OCI-LY3 (cell line): ENCODE results near the gene SLC29A3.

Source experiments
- H2AFZ ChIP-seq: fragments of 200-600, 300-600 bp; shearing (Covaris generic); 2 replicates; pipeline ENCODE4 v1.6.0; 2014; ENCODE audit warnings: antibody characterized with exemption, low read depth, low read length
- H3K27ac ChIP-seq: fragments of 200-600, 300-600 bp; sonication (generic); 2 replicates; pipeline ENCODE4 v1.5.1; 2014; ENCODE audit warnings: mild to moderate bottlenecking, low read length, moderate library complexity, mixed read lengths
- H3K27me3 ChIP-seq: fragments of 200-600, 300-600 bp; sonication (generic); 2 replicates; pipeline ENCODE4 v1.6.1; 2014; ENCODE audit warnings: low read depth, low read length, mixed read lengths
- H3K36me3 ChIP-seq: fragments of 200-600, 300-600 bp; sonication (generic); replicated peaks from 2 replicates; pipeline ENCODE3; 2014; ENCODE audit warnings: low read depth, low read length, mixed read lengths
- H3K4me1 ChIP-seq: fragments of 300-600, 200-600 bp; sonication (generic); 2 replicates; pipeline ENCODE4 v1.6.1; 2014; ENCODE audit warnings: low read length, mixed read lengths
- H3K4me2 ChIP-seq: fragments of 200-600, 300-600 bp; sonication (generic); 2 replicates; pipeline ENCODE4 v1.6.1; 2014; ENCODE audit warnings: low read length, mixed read lengths
- H3K4me3 ChIP-seq: fragments of 300-600, 200-600 bp; sonication (generic); 2 replicates; pipeline ENCODE4 v1.5.1; 2014; ENCODE audit warnings: antibody characterized with exemption, mild to moderate bottlenecking, low read length, moderate library complexity
- H3K79me2 ChIP-seq: fragments of 300-600, 200-600 bp; shearing (Covaris generic); 2 replicates; pipeline ENCODE4 v1.6.1; 2014; ENCODE audit warnings: mild to moderate bottlenecking, low read length, mixed read lengths
- H3K9ac ChIP-seq: fragments of 300-600, 200-600 bp; shearing (Covaris generic); 2 replicates; pipeline ENCODE4 v1.6.0; 2014; ENCODE audit warnings: mild to moderate bottlenecking, low read length, moderate library complexity
- H3K9me3 ChIP-seq: fragments of 200-600, 300-600 bp; shearing (Covaris generic); 2 replicates; pipeline ENCODE4 v1.6.1; 2014; ENCODE audit warnings: low read length, mixed read lengths; ENCODE audit not compliant: insufficient read depth
- H4K20me1 ChIP-seq: fragments of 200-600, 300-600 bp; sonication (generic); 2 replicates; pipeline ENCODE4 v1.6.1; 2016; ENCODE audit warnings: low read length, mixed read lengths; ENCODE audit not compliant: insufficient read depth
- CTCF ChIP-seq: fragments of 200-600, 300-600 bp; sonication (generic); IDR thresholded peaks from 2 replicates; pipeline ENCODE4 v1.5.1; 2014; ENCODE audit warnings: antibody characterized with exemption, low read length, low read depth
- EZH2phosphoT487 ChIP-seq: fragments of 200-600 bp; shearing (Covaris generic); IDR thresholded peaks from 2 replicates; pipeline ENCODE4 v1.6.1; 2018; ENCODE audit warnings: antibody characterized with exemption, mixed run types, low read depth

Gene SLC29A3

GRCh38 chr10:71330789-71331404, 11.8 kb downstream of the SLC29A3 start:
- no peaks in the 10 kb centered on the region for H3K27me3 ChIP-seq
- no peak overlapping the region for H3K9ac ChIP-seq
- H3K9me3 ChIP-seq = no peaks in the 10 kb centered on the region
- H3K4me1 ChIP-seq = peaks cover 11% of the 10 kb centered on the region
- H3K36me3 ChIP-seq = no peaks in the 10 kb centered on the region
- H3K79me2 ChIP-seq = no peaks in the 10 kb centered on the region
- no peak overlapping the region for H3K4me2 ChIP-seq
- no peak overlapping the region for H3K27ac ChIP-seq
- H4K20me1 ChIP-seq = no peaks in the 10 kb centered on the region
- no peak for TF ChIP-seq EZH2phosphoT487
- TF ChIP-seq CTCF = no peak
- no peak overlapping the region for H2AFZ ChIP-seq
- H3K4me3 ChIP-seq = no peak overlapping the region

DNA sequence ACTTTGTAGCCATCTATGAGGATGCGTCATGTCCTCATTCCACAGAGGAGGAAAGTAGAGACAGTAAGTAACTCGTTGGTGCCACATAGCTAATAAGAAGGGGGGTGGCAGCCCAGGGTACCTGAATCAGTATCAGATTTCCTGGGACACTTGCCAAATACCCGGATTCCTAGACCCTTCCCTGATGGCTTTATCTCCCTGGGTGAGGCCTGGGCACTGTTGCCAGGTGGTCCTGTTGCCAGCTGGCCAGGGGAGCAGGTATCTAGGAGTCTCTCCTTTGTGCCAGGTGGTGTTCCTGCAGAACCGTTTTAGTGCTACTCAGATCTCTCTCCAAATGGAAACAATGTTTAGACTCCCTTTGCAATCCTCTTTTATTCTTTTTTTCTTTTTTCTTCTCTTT, 12.7 kb downstream of the SLC29A3 start:
- Histone ChIP-seq H3K9me3 (no peaks in the 10 kb centered on the region), H3K36me3 (no peaks in the 10 kb centered on the region), H3K27me3 (no peaks in the 10 kb centered on the region), H3K27ac (no peak overlapping the region), H4K20me1 (no peaks in the 10 kb centered on the region), H3K79me2 (no peaks in the 10 kb centered on the region), H3K4me3 (no peak overlapping the region), H2AFZ (no peak overlapping the region), H3K9ac (no peak overlapping the region), H3K4me1 (peaks cover 11% of the 10 kb centered on the region), H3K4me2 (no peak overlapping the region)
- TF ChIP-seq EZH2phosphoT487 (no peak), CTCF (no peak)

DNA sequence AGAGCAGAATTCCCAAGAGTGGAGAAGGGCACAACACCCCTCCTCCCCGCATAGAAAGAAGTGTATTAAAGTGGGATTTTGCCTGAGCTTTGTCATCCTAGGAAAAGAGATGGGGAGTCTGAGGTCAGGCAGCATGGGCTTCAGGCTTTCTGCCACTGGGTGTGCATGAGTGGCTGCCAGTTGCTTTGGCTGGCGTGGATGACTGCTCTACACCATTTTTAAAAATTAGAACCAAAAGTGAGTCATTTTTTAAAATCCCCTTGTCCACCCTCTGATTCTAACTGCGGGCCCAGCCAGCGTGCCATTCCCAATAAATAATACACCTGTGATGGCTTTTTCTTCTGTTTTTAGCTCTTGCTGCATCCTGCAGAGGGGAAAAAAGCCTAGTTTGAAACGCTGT, 13.4 kb downstream of the SLC29A3 start:
- Histone ChIP-seq H2AFZ (no peak overlapping the region), H3K4me2 (no peak overlapping the region), H3K79me2 (no peaks in the 10 kb centered on the region), H3K27ac (no peak overlapping the region), H4K20me1 (no peaks in the 10 kb centered on the region), H3K9me3 (no peaks in the 10 kb centered on the region), H3K4me1 (peaks cover 11% of the 10 kb centered on the region), H3K27me3 (no peaks in the 10 kb centered on the region), H3K4me3 (no peak overlapping the region), H3K9ac (no peak overlapping the region), H3K36me3 (no peaks in the 10 kb centered on the region)
- TF ChIP-seq EZH2phosphoT487 (no peak), CTCF (no peak)

DNA sequence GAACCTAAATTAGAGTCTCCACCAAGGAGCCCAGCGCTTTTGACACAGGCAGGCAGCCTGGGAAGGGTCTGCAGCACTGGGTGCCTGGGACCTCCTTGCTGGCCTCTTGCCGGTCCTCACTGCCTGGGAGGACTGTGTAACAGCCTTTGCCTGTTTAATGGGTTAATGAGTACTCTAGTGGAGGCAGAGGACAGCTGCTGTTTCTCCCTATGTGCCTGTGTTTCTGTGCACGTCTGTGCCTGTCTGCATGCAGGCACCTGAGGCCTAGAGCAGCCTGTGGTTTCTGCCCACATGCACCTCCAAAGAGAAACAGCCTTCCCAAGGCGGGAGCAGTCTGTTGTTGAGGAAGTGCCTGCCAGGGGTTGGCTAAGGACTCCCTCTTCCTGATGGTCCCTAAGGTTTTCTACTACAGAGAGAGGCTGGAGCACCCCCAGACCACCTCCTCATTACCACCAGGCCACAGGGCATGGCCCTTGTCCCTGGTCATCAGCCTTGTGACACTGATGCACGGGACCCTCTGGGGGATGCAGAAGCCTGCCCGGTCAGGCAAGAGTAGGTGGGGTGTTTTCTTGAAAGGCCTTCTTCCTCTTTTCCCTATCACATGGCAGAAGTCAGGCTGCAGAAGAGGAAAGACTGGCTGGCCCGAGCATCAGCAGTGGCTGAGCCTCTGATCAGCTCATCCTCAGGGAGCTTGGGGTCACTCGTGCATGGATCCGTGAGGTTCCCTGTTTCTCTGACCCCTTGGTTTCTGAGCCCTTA, 14.2 kb downstream of the SLC29A3 start:
- H2AFZ ChIP-seq = no peak overlapping the region
- TF ChIP-seq CTCF = no peak
- no peak for TF ChIP-seq EZH2phosphoT487
- no peaks in the 10 kb centered on the region for H4K20me1 ChIP-seq
- H3K4me1 ChIP-seq = peaks cover 11% of the 10 kb centered on the region
- no peak overlapping the region for H3K4me3 ChIP-seq
- no peaks in the 10 kb centered on the region for H3K27me3 ChIP-seq
- H3K27ac ChIP-seq = no peak overlapping the region
- no peaks in the 10 kb centered on the region for H3K79me2 ChIP-seq
- H3K9me3 ChIP-seq = no peaks in the 10 kb centered on the region
- H3K4me2 ChIP-seq = peak overlapping the region; percentile 16; the same call in 1 of the 2 replicates
- H3K9ac ChIP-seq = no peak overlapping the region
- H3K36me3 ChIP-seq = no peaks in the 10 kb centered on the region
